ENCODE results near the gene PRPS2.

The PRPS2 gene

GRCh38 chrX:12791257-12792228, at the start of gene PRPS2:
Gene PRPS2 (plus strand): TSS chrX:12791412. CDS start chrX:12791498, 86 bp downstream.
- peak; percentile 72 for DNase-seq

DNA sequence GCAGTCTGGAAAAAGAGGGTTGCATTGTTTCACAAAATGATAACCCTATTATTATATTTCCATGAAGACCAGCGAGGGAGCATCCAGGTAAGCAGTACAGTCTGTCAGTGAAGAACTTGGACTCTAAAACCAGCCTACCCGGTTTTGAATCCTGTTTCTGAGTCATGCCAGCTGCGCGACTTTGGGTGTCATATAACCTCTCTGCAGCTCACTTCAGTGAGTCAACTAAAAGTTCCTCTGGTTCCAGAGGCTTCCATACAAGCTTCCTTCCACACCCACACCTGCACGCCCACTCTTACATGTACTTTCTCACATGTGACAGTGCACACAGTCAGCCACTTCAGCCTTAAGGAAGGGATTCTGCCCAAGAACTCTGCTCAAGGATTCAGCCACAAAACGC, 49.8 kb upstream of the PRPS2 start:
- no peak for DNase-seq

DNA sequence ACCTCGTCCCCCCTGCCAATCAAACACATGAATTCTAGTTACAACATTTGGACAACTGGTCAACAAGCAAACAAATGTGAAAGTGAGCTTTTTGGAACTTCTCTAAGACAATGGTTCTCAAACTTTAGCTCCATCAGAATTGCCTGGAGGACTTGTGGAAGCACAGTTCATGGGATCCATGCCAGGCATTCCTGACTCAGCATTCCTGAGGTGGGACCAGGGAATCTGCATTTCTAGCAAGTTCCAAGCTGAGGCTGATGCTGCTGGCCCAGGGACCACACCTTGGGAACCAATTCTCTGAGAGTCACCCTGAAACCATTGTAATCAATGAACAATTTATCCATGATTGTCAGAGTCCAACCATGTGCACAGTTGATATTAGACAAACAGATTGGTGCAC, 43.8 kb upstream of the PRPS2 start:
- DNase-seq, result no peak

DNA sequence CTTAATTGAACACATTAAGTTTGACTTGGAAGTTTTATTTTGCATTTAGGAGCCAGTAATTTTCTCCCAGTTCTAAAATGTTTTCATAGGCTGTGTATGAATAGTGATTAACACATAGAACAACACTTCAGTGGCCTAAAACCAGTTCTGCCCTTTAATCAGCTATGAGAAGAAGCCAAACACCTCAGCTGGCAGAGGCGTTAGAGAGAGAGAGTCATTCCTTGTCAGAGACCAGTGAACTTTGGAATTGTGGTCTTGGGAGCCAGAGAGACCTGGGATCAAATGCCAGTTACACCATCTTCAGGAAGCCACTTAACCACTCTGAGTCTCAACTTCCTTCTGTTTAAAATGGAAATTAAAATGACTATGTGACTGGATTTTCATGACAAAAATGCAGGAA, 39.3 kb upstream of the PRPS2 start:
- no peak for DNase-seq

GRCh38 chrX:12753366-12753765, 37.8 kb upstream of the PRPS2 start:
- DNase-seq, result no peak

DNA sequence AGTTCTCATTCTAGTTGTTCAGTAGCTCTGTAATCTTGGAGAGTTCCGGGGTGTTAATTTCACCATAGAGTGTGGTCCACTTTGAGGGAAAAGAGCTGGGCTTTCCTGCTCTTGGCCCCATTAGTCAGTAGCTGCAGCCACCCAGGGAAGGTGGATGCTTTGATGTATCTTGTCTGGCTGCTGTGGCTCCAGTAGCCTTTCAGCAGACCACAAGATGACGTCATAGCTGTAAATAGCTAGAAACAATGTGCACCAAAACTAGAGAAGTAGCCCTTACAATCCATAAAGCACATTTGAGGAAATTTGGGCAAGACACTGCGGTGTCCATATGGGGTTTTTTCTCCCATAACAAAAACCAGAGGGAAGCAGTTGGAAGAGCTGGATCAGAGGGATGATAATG, 32.9 kb upstream of the PRPS2 start:
- no peak for DNase-seq

DNA sequence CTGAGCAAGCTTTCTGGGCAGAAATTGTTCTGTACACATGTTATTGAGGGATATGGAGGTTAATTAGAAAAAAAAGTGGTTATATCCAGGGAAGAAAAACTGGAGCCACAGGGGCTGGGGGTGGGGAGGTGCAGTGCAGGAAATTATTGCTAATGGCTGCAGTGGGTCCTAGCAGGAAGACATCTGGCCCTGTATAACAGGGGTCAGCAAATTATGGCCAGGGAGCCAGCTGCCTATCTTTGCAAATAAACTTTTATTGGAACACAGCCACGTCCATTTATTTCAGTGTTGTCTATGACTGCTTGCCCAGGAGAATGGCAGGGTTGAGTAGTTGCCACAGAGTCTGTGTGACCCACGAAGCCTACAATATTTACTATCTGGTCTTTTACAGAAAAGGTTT, 23.4 kb upstream of the PRPS2 start:
- DNase-seq, result no peak

- no peak for DNase-seq
These were observed 22.7 kb upstream of the PRPS2 start for GRCh38 chrX:12768491-12768890.

DNA sequence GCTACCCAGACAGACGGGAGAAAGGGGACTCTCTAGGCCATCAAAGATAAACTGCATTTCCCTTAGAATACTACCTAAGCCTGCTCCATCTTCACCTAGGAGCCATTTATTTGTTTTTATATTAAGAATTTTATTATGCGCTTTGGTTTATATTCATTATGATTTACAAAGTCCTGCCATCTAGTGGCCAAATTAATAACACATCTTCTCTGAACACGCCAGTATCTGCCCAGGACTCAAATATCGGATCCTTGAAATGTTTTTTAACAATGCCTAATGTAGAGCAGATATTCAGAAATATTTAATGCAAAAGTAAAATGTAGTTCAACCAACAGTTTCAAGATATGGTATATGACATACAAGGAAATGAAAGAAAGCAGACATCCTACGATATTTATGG, 20.8 kb upstream of the PRPS2 start:
- DNase-seq, result no peak

- DNase-seq, result peak; percentile 70
These were observed 19.7 kb upstream of the PRPS2 start for GRCh38 chrX:12771445-12772069.

- no peak for DNase-seq
These were observed 13.5 kb upstream of the PRPS2 start for GRCh38 chrX:12777670-12778069.

DNA sequence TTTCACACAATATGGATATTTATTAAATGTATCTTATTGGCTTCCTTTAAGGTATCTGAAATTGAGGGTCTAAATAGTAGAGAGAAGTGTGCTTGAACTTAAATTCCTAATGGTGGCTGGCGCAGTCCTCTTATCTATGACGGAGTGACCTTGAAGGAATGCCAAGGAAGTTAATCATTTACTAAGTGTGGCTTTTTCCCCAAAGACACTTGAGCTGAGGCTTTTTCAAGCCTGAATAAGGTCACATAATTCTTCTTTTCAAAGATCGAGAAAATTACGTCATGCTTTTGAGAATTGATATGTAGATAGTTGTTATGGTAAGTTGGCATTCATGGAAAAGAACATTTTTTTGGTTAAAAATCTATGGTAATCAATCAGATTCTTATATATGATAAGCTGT, 11.7 kb upstream of the PRPS2 start:
- DNase-seq, result no peak

DNA sequence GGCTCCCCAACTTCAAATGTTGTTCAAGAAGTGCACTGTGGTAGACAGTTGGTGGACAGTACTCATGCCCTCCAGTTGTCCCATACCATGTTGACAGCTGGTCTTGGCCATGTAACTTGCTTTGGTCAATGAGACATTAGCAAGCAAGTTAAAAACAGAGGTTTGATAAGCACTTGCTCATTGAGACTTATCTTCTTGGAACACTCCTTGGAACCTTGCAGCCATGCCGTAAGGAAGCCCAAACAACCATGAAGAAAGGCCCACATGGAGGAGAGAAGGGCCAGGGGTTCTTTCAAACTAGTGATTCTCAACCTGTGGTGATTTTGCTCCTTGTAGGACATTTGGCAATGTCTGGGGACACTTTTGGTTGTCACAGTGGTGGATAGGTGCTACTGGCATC, 2.6 kb upstream of the PRPS2 start:
- no peak for DNase-seq

DNA sequence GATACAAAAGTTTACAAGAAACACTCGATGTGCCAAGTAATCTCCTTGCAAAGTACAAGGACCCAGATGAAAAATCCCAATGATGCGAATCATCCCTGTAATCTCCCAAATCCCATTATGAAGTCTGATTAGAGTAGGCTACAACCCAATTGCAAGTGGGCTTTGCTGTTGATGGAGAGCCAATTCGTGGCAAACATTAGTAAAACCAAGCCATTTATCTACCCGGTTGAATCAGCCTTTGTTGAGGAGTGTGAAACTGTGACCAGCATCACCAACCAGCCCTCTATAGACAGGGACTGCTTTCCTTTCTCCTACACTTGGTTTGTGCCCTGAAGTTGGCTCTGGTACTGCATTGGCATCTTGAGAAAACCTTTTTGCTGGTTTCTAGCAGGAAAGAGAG, 1.2 kb upstream of the PRPS2 start:
- no peak for DNase-seq

GRCh38 chrX:12790885-12791256, 341 bp upstream of the PRPS2 start:
- no peak for DNase-seq

- no peak for DNase-seq
These were observed 1.5 kb downstream of the PRPS2 start for GRCh38 chrX:12792711-12793110.

DNA sequence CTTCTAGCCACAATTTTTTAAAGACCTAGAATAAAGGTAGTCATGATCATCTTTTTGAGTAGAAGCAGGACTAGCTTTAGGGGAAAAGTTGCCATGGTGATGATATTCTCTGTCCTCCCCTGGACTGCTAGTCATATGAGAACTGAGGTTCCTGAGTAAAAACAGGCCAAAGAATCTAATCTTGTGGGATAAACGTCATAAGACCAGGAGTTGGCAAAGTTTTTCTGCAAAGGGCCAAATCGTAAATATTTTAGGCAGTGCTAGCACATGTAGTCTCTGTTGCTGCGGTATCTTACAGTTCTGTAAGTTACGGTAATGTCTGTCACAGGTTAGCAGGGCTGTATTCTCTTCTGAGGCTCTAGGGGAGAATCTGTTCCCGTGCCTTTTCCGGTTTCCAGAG, 3.4 kb downstream of the PRPS2 start:
- DNase-seq, result no peak

GRCh38 chrX:12798601-12799000, 7.4 kb downstream of the PRPS2 start:
- no peak for DNase-seq

DNA sequence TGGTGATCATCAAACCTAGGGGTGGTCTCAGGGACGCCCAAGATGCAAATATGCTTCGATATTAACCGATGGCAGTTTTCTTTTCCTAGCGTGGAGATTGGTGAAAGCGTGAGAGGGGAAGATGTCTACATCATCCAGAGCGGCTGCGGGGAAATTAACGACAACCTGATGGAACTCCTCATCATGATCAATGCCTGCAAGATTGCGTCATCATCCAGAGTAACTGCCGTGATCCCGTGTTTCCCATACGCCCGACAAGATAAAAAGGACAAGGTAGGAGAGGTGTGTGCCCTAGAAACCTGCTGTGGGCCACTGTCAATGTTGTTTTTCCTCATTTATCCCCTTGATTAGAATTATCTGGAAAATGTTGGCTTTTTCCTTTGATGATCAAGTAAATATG, 7.9 kb downstream of the PRPS2 start:
- DNase-seq, result no peak

DNA sequence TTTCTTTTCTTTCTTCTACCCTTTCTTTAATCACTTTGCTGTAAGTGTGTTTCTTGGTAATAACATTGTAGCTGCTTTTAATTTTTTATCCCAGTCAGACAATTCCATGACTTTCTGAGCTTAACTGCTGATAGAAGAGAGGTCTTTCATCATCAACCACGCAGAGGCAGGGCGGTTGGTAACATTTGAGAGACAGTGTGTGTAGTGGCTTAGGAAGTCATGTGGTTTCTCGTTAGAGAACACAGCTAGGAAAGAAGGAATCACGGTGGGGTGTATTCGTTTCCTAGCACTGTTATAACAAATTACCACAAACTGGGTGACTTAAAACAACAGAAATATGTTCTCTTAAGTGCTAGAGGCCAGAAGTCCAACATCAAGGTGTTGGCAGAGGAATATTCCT, 11.5 kb downstream of the PRPS2 start:
- DNase-seq, result no peak

GRCh38 chrX:12804655-12805054, 13.4 kb downstream of the PRPS2 start:
- DNase-seq, result no peak

DNA sequence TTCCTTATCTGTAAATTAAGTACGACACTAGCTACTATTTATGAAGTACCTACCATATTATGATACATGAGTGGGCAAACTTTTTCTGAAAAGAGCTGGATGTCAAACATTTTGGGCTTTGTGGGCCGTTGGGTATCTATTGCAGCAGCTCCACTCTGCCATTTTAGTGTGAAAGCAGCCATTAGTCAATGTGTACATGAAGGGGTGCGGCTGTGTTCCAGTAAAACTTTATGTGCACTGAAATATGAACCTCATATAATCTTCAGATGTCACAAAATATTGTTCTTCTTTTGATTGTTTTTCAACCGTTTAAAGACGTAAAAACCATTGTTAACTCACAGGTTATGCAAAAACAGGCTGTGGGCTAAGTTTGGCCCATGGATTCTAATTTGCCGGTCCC, 14.1 kb downstream of the PRPS2 start:
- DNase-seq, result no peak

DNA sequence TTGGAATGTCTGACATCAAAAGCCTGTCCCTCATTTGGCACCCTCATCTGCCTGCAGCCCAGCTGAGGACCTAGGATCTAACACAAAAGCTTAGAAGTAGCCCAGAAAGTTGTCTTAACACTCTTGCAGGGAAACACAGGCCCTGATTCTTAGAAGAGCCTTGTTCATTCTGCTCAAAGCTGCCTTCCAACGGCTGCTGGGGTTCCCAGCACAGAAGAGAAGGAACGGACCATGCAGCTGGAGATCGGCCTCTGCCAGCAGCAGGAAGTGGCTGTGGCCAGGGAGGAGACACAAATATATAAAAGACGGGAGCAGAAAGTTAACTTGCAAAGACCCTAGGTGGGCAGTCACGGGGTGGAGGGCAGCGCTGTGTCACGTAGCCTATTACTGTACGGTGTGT, 20.4 kb downstream of the PRPS2 start:
- no peak for DNase-seq

GRCh38 chrX:12814420-12814819, 23.2 kb downstream of the PRPS2 start:
- no peak for DNase-seq

- DNase-seq, result no peak
These were observed 26.3 kb downstream of the PRPS2 start for GRCh38 chrX:12817528-12817927.

Data from activated CD4-positive, CD25-positive, alpha-beta regulatory T cell treated with anti-CD3 and anti-CD28 coated beads, Interleukin-2, amount 50 U/mL, for 72 hours (primary cell).